Smooth muscle cell (in vitro differentiated cells): ENCODE data around the gene SLC31A1. TPM values are rescaled to one million over a fixed set of nuclear protein-coding genes. Genes with fewer than 3 reads are reported as not detected.

Experiments
- DNase-seq: peaks from one replicate; lab custom pipeline; 2025; ENCODE audit not compliant: unreplicated experiment; lab: John Stamatoyannopoulos, UW
- H2AFZ ChIP-seq: fragments of 200-600 bp; sonication (generic); 2 replicates; pipeline ENCODE4 v1.6.0; 2016; ENCODE audit warnings: antibody characterized with exemption, low read depth, mild to moderate bottlenecking
- H3F3A ChIP-seq: fragments of 200-600 bp; sonication (generic); 2 replicates; pipeline ENCODE4 v1.6.0; 2017; ENCODE audit warnings: antibody characterized with exemption, low read depth
- H3K27ac ChIP-seq: fragments of 200-600 bp; sonication (generic); 2 replicates; pipeline ENCODE4 v1.5.1; 2016; ENCODE audit warnings: low read depth, mild to moderate bottlenecking
- H3K27me3 ChIP-seq: fragments of 200-600 bp; sonication (generic); 2 replicates; pipeline ENCODE4 v1.6.1; 2016; ENCODE audit warnings: low read depth, mild to moderate bottlenecking
- H3K36me3 ChIP-seq: fragments of 200-600 bp; sonication (generic); 2 replicates; pipeline ENCODE4 v1.5.1; 2016; ENCODE audit warnings: low read depth
- H3K4me1 ChIP-seq: fragments of 200-600 bp; sonication (generic); 2 replicates; pipeline ENCODE4 v1.5.1; 2016; ENCODE audit warnings: low read depth
- H3K4me2 ChIP-seq: fragments of 200-600 bp; sonication (generic); 2 replicates; pipeline ENCODE4 v1.6.0; 2016; ENCODE audit warnings: mild to moderate bottlenecking
- H3K4me3 ChIP-seq: fragments of 200-600 bp; sonication (generic); 2 replicates; pipeline ENCODE4 v1.5.1; 2016; ENCODE audit warnings: mild to moderate bottlenecking
- H3K79me2 ChIP-seq: fragments of 200-600 bp; sonication (generic); 2 replicates; pipeline ENCODE4 v1.6.0; 2016; ENCODE audit warnings: low read depth, mild to moderate bottlenecking
- H3K9ac ChIP-seq: fragments of 200-600 bp; sonication (generic); 2 replicates; pipeline ENCODE4 v1.6.0; 2016; ENCODE audit warnings: low read depth
- H3K9me3 ChIP-seq: fragments of 200-600 bp; sonication (generic); replicated peaks from 2 replicates; pipeline ENCODE4 v1.5.1; 2016; ENCODE audit warnings: low read depth
- H4K20me1 ChIP-seq: fragments of 200-600 bp; sonication (generic); 2 replicates; pipeline ENCODE4 v1.6.0; 2016; ENCODE audit warnings: low read depth
- CTCF ChIP-seq: fragments of 200-600 bp; sonication (generic); IDR thresholded peaks from 2 replicates; pipeline ENCODE4 v1.5.1; 2017; ENCODE audit warnings: borderline replicate concordance, mild to moderate bottlenecking, antibody characterized with exemption; ENCODE audit not compliant: insufficient read depth, poor library complexity, severe bottlenecking
- WGBS: methylation state at CpG from one replicate; pipeline ENCODE4 v1.1.7; 2016; ENCODE audit warnings: low lambda C conversion rate; 5-methylcytosine and 5-hydroxymethylcytosine counted together
- polyA plus RNA-seq: library from polyadenylated mRNA; unstranded; fragments of >200 nt; fragmentation: Nextera tagmentation; extraction: Ambion mirVana; gene quantifications from 2 replicates; pipeline ENCODE4 v1.2.1, GENCODE V29; 2016
- total RNA-seq: library from RNA; depleted of rRNA; stranded (reverse); fragments of >200 nt; gene quantifications from 2 replicates; pipeline ENCODE4 v1.2.3, GENCODE V29; 2014

SLC31A1 gene
- total and polyA plus RNA-seq, 2 experiments from 2014 or later = 34.7 to 35.8 TPM

GRCh38 chr9:113237026-113237425, 15.7 kb downstream of the SLC31A1 start:
- H3K9me3 ChIP-seq = no peaks in the 10 kb centered on the region
- WGBS = 92% methylated on average over 4 of the region's 4 CpGs
- H3K27ac ChIP-seq = no peak overlapping the region
- no peaks in the 10 kb centered on the region for H3K36me3 ChIP-seq
- no peak overlapping the region for H2AFZ ChIP-seq
- no peak overlapping the region for H3K9ac ChIP-seq
- no peak for DNase-seq
- H3K4me3 ChIP-seq = no peak overlapping the region
- no peaks in the 10 kb centered on the region for H3F3A ChIP-seq
- no peaks in the 10 kb centered on the region for H3K4me1 ChIP-seq
- H3K4me2 ChIP-seq = no peak overlapping the region
- peaks cover 100% of the 10 kb centered on the region for H4K20me1 ChIP-seq
- no peaks in the 10 kb centered on the region for H3K27me3 ChIP-seq
- no peak for TF ChIP-seq CTCF
- peaks cover 67% of the 10 kb centered on the region for H3K79me2 ChIP-seq

DNA sequence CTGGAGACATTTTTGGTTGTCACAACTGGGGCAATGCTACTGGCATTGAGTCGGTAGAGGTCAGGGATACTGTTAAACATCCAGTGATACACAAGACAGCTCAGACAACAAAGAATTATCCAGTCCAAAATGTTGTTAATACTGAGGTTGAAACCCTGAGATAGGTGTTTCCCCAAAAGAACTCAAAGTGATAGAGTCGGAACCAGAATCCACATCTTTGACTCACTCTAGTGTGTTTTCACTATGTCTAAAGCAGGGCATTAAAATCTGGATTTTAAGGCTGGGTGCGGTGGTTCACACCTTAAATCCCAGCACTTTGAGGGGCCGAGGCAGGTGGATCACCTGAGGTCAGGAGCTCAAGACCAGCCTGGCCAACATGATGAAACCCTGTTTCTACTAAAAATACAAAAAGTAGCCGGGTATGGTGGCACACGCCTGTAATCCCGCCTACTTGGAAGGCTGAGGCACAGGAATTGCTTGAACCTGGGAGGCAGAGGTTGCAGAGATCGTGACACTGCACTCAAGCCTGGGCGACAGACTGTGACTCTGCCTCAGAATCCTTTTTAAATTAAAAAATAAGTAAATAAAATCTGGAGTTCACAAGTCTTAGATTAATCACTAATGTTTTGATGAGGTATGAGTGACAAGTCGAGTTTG, 17.0 kb downstream of the SLC31A1 start:
- Histone ChIP-seq H2AFZ (no peak overlapping the region), H3K9me3 (no peaks in the 10 kb centered on the region), H3K9ac (no peak overlapping the region), H3K79me2 (peaks cover 58% of the 10 kb centered on the region), H3K27ac (no peak overlapping the region), H3F3A (no peaks in the 10 kb centered on the region), H4K20me1 (peaks cover 100% of the 10 kb centered on the region), H3K36me3 (no peaks in the 10 kb centered on the region), H3K4me3 (no peak overlapping the region), H3K4me2 (no peak overlapping the region), H3K27me3 (no peaks in the 10 kb centered on the region), H3K4me1 (no peaks in the 10 kb centered on the region)
- 93% methylated on average over 10 of the region's 10 CpGs for WGBS
- DNase-seq = no peak
- TF ChIP-seq CTCF = no peak

GRCh38 chr9:113238859-113239232, 17.5 kb downstream of the SLC31A1 start:
- Histone ChIP-seq H3K4me3 (no peak overlapping the region), H3F3A (no peaks in the 10 kb centered on the region), H4K20me1 (peaks cover 100% of the 10 kb centered on the region), H3K9ac (no peak overlapping the region), H3K27ac (no peak overlapping the region), H2AFZ (no peak overlapping the region), H3K79me2 (peaks cover 53% of the 10 kb centered on the region), H3K4me1 (no peaks in the 10 kb centered on the region), H3K9me3 (no peaks in the 10 kb centered on the region), H3K36me3 (no peaks in the 10 kb centered on the region), H3K4me2 (no peak overlapping the region), H3K27me3 (no peaks in the 10 kb centered on the region)
- 91% methylated on average over 4 of the region's 4 CpGs for WGBS
- TF ChIP-seq CTCF = no peak
- no peak for DNase-seq

- Histone ChIP-seq H3K79me2 (peaks cover 60% of the 10 kb centered on the region), H3K9ac (no peak overlapping the region), H3K4me2 (no peak overlapping the region), H2AFZ (no peak overlapping the region), H3K27ac (no peak overlapping the region), H3K36me3 (no peaks in the 10 kb centered on the region), H3K27me3 (no peaks in the 10 kb centered on the region), H4K20me1 (peaks cover 100% of the 10 kb centered on the region), H3K4me3 (no peak overlapping the region), H3K9me3 (no peaks in the 10 kb centered on the region), H3F3A (no peaks in the 10 kb centered on the region), H3K4me1 (no peaks in the 10 kb centered on the region)
- DNase-seq = no peak
- TF ChIP-seq CTCF = no peak
- WGBS = 98% methylated on average over 2 of the region's 2 CpGs
Measured at GRCh38 chr9:113241161-113241560, 19.8 kb downstream of the SLC31A1 start.
